C4-2B (cell line): Measurements from ENCODE around the gene SETD2.

Source experiments
- CTCF ChIP-seq: fragments of 450-650 bp; conservative IDR thresholded peaks from 2 replicates; pipeline ENCODE4 v1.5.1; 2017; ENCODE audit warnings: mild to moderate bottlenecking
- ZFX ChIP-seq: fragments of 450-650 bp; IDR thresholded peaks from 2 replicates; pipeline ENCODE4 v1.6.1; 2017

DNA sequence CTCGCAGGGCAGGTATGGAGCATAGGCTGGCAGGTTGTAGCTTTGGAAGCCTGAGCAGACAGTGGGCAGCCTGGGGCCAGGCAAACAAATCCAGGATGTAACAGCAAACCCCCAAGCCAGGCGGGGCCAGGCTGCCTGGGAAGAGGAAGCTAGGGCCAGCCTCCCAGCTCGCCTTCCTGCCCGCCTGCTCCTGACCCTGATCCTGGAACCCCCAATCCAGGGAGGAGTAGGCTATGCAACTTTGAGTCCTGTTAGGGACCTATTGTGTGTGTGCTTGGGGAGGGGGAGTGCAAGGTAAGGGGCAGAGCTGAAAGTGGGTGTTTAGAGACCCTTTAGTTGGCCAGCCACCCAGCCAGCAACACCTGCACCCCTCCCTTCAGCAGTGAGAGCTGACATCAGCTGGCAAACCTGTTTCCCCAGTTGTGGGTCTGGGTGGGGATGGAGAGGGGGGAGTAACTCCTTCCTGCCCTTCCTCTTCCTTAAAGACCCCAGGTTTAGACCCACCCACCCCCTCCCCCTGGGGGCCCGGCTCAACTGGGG, 181.9 kb downstream of the SETD2 start:
- no peak for TF ChIP-seq CTCF
- no peak for TF ChIP-seq ZFX
